ENCODE data around the gene TMEM107.

Gene TMEM107

GRCh38 chr17:8138672-8139371, 37.4 kb downstream of the TMEM107 start:
- DNase-seq (ENCODE audit: insufficient read length, low spot score) (peak; percentile 86), FAIRE-seq (peak; percentile 100)

- FAIRE-seq (no peak), DNase-seq (ENCODE audit: insufficient read length, low spot score) (no peak)
Observed at GRCh38 chr17:8138374-8138671, 37.9 kb downstream of the TMEM107 start.

- FAIRE-seq = no peak
- DNase-seq (ENCODE audit: insufficient read length, low spot score) = no peak
Observed at GRCh38 chr17:8137645-8138373, 38.4 kb downstream of the TMEM107 start.

GRCh38 chr17:8133941-8134340, 42.2 kb downstream of the TMEM107 start:
- DNase-seq (ENCODE audit: insufficient read length, low spot score) (no peak), FAIRE-seq (no peak)

- no peak for DNase-seq (ENCODE audit: insufficient read length, low spot score)
- FAIRE-seq = no peak
Observed at GRCh38 chr17:8133399-8133798, 42.8 kb downstream of the TMEM107 start.

GRCh38 chr17:8131844-8132441, 44.2 kb downstream of the TMEM107 start:
- DNase-seq (ENCODE audit: insufficient read length, low spot score) (no peak), FAIRE-seq (peak; percentile 52)

- DNase-seq (ENCODE audit: insufficient read length, low spot score) = no peak
- FAIRE-seq = no peak
Observed at GRCh38 chr17:8128125-8128784, 47.9 kb downstream of the TMEM107 start.

- FAIRE-seq = peak; percentile 8
- no peak for DNase-seq (ENCODE audit: insufficient read length, low spot score)
Observed at GRCh38 chr17:8126491-8127066, 49.6 kb downstream of the TMEM107 start.

GRCh38 chr17:8125947-8126490, 50.2 kb downstream of the TMEM107 start:
- DNase-seq (ENCODE audit: insufficient read length, low spot score) = no peak
- peak; percentile 8 for FAIRE-seq

- FAIRE-seq (peak; percentile 89), DNase-seq (ENCODE audit: insufficient read length, low spot score) (no peak)
Observed at GRCh38 chr17:8125154-8125946, 50.8 kb downstream of the TMEM107 start.

GRCh38 chr17:8124350-8125153, 51.6 kb downstream of the TMEM107 start:
- FAIRE-seq = peak; percentile 71
- no peak for DNase-seq (ENCODE audit: insufficient read length, low spot score)

- DNase-seq (ENCODE audit: insufficient read length, low spot score) (no peak), FAIRE-seq (no peak)
Observed at GRCh38 chr17:8123695-8124349, 52.4 kb downstream of the TMEM107 start, which contains the start of gene HES7. Gene HES7 (minus strand): TSS chr17:8124106. CDS start chr17:8124084, 22 bp downstream.

GRCh38 chr17:8122924-8123694, 53.1 kb downstream of the TMEM107 start:
- no peak for DNase-seq (ENCODE audit: insufficient read length, low spot score)
- no peak for FAIRE-seq

All from GM19239 (cell line).